Right lung (tissue), 5 donors: Measurements from ENCODE around the gene RBP4. TPM values are rescaled to one million over a fixed set of nuclear protein-coding genes. Genes with fewer than 3 reads are reported as not detected.
"Not testable (repeated sequence)": the region's sequence is repeated elsewhere in the genome, so short reads cannot be mapped to it uniquely, and the experiment has no call there.

Source experiments
- DNase-seq, 2 donors: peaks; one replicate each; pipeline ENCODE4 v3.0.0-alpha.2; 2013
- polyA plus RNA-seq, 5 donors: library from polyadenylated mRNA; unstranded; fragments of 120-200 nt; gene quantifications; one replicate each; pipeline versions ENCODE4 v1.2.1 to v1.2.3, GENCODE V29; 2013; ENCODE audit warnings: inconsistent platforms in 1 of 5, low replicate concordance in 1 of 5; ENCODE audit not compliant: insufficient read length in 5 of 5, insufficient read depth in 1 of 5

RBP4 gene
- polyA plus RNA-seq, 5 donors: 0.34 to 10.2 (median 1.4) TPM

DNA sequence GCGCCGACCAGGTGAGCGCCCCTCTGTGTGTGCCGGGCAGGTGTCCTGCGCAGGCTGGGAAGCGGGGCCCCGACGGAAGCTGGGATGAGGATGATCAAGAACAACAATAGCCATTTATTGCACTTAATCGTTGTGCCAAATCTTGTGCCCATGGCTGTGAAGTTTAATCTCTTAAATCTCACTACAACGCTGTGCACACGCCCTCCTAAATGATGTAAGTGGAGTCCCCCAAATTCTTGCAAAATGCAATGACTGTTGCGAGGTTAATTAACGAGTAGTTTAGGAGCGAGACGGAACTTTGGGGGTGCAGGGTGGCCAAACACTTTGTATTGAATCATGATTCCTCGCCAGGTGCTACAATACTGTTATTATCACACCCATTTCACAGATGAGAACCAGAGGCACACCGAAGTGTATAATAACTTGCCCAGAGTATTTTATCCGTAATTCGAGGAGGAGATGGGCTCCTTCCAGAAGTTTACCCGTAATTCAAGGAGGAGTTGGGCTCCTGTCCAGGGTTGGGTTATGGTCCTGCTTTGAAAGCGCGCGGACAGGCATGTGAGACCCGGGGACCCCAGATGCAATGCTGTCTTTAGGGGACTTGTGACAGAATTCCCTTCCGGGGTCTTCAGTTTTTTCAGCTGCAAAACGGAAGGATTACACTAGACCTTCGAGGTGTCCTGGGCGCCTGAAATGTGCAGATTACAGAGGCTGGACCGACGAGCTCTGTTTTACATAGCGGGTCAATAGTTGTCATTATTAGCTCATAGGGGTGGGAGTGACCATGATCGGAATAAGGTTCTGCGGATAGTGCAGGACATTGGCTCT lies 33.5 kb downstream of the RBP4 start:
- no peak for DNase-seq

DNA sequence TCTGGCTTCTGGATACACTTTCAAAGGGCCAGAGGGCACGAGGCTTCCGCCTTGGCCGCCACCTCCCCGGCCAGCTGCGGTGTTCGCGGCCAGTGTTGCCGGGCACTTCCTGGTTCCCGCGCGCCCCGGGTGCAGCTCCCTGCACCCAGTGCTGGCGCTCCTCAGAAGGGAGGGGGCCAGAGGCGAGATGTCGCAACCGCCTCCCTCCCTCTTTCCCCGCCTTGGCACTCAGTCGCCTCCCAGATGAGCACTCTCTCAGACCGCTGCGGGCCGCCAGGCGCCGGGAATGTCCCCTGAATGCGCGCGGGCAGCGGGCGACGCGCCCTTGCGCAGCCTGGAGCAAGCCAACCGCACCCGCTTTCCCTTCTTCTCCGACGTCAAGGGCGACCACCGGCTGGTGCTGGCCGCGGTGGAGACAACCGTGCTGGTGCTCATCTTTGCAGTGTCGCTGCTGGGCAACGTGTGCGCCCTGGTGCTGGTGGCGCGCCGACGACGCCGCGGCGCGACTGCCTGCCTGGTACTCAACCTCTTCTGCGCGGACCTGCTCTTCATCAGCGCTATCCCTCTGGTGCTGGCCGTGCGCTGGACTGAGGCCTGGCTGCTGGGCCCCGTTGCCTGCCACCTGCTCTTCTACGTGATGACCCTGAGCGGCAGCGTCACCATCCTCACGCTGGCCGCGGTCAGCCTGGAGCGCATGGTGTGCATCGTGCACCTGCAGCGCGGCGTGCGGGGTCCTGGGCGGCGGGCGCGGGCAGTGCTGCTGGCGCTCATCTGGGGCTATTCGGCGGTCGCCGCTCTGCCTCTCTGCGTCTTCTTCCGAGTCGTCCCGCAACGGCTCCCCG lies 34.4 kb downstream of the RBP4 start, which contains the start of gene FFAR4:
Gene FFAR4 (plus strand): TSS at position 231 of the 842 bp plus-strand sequence. CDS start 56 bp downstream, at position 287.
- no peak for DNase-seq

GRCh38 chr10:93565446-93565845 lies 35.6 kb downstream of the RBP4 start:
- DNase-seq: no peak

GRCh38 chr10:93560541-93560940 lies 40.5 kb downstream of the RBP4 start:
- no peak for DNase-seq

GRCh38 chr10:93559490-93559889 lies 41.5 kb downstream of the RBP4 start:
- no peak for DNase-seq

DNA sequence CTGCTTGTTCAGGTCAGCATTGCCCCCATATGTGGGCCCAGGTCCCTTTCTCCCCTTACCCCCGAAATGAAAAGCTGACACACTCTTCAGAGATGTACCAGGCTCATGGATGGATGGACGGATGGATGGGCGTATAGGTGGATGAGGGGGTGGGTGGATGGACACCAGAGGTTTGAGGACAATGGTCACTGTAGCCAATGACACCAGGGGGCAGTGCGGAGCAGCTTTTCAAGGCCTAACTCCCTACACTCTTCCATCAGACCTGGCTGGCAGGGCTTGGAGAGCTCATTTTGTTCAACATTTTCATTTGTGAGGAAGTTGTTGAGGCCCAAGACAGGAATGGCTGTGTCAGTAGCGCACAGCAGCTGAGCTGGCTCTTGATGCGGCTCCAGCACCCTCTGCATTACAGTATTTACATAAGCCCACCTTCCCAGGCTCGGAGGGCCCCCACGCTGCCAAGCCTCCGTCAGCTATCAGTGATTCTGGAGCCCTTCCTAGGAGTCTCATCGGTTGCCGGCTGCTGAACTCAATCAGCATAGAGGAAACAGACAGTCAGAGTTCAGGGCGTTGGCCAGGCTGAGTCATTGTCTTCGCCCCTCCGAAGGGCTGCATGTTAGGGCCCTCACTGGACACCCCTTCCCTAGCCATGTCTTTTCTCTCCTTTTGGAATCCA lies 46.1 kb downstream of the RBP4 start:
- DNase-seq: peak; percentile 43 to 66

GRCh38 chr10:93554316-93554663 lies 46.7 kb downstream of the RBP4 start:
- no peak for DNase-seq

- no peak for DNase-seq
Measured at GRCh38 chr10:93553482-93554315, 47.3 kb downstream of the RBP4 start.

- no peak for DNase-seq
Measured at GRCh38 chr10:93552780-93553179, 48.3 kb downstream of the RBP4 start.

- DNase-seq: no peak
Measured at GRCh38 chr10:93550606-93551005, 50.4 kb downstream of the RBP4 start.

DNA sequence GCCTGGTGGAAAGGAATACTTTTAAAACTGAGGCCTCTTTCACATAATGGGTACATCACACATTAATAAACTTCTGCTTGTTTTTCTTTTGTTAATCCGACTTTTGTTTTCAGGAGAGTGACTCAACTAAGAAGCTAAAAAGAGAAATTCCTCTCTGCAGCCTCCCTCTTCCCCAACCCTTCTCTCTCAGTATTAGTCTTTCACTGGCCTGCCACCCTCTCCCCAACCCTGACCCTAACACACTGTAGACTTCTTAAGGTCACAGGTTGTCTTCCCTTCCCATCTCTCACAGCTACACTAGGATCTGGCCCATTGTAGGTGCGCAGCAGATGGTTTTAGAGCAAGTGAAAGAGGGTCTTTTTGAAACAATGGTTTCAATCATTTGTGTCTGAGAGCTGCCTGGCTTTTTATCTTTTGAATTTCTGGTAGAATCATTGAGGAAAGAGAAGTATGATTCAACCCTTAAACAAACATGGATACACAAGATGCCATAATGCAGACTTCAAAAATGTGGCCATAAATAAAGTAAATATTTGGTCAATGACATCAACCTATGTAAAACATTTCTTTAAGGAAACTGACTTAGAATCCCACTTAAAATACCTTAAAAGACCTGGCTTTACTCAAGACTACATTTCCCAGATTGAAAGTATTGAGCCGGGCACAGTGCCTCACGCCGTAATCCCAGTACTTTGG lies 52.5 kb downstream of the RBP4 start:
- no peak for DNase-seq

GRCh38 chr10:93547522-93547921 lies 53.5 kb downstream of the RBP4 start:
- no peak for DNase-seq

DNA sequence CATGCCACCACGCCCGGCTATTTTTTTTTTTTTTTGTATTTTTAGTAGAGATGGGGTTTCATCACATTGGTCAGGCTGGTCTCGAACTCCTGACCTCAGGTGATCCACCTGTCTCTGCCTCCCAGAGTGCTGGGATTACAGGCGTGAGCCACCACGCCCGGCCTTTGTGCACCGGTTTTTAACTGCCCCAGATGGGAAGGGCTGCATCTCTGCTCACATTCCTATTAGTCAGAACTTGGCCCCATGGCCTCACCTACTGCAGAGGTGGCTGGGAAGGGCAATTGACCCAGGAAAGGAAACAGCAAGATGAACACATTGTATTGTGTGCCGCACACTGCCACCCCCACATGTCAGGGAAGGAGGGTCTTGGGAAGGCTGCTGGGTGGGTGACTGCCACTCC lies 54.0 kb downstream of the RBP4 start:
- not testable (repeated sequence) for DNase-seq

DNA sequence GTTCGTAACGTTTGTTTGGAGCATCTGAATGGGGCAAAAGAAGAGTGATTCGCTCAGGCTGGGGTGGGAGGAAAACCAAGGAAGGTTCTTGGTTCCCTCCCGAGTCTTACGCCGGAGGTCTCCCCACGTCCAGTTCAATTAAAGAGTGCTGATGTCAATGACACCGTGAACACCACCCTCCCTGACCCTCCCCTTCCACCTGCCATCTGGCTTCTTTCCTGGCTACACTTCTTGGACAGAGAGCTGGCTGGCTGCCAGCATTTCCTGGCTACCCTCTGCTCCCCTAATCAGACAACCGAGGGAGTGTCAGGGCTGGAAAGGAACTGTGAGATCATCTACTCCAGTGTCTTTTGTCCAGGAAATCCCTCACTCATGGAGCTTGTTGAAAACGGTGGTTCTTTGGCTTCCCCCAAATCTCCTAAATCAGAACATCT lies 58.7 kb downstream of the RBP4 start:
- peak; percentile 32 to 36 for DNase-seq

Other genes with a start within 250 kb of the RBP4 start
- 10 to 100 TPM; 44.5 to 74.0 (median 62.9) TPM for gene MYOF, start 118.9 kb downstream of the RBP4 start, polyA plus RNA-seq
- 10 to 100 TPM; 10.2 to 33.6 (median 15.7) TPM for gene CEP55, start 104.6 kb downstream of the RBP4 start, polyA plus RNA-seq
- gene FFAR4, start 34.6 kb downstream of the RBP4 start, polyA plus RNA-seq: under 1 TPM; 0.09 to 0.18 (median 0.13) TPM
- gene PDE6C, start 11.3 kb upstream of the RBP4 start, polyA plus RNA-seq: 1 to 10 TPM; 1.0 to 3.0 (median 1.5) TPM
- gene FRA10AC1, start 101.4 kb upstream of the RBP4 start, polyA plus RNA-seq: 10 to 100 TPM; 36.9 to 65.1 (median 55.8) TPM
- under 1 TPM in 3 of 5 donors, not detected in 2; 0.04 to 0.85 (median 0.14) TPM for gene LGI1, start 156.7 kb upstream of the RBP4 start, polyA plus RNA-seq